Thyroid gland (tissue), 4 donors: ENCODE measurements around the gene CCT2. TPM values are rescaled to one million over a fixed set of nuclear protein-coding genes. Genes with fewer than 3 reads are reported as not detected.

ENCODE experiments used
- DNase-seq, 2 donors: peaks; one replicate each; pipeline ENCODE4 v3.0.0-alpha.2; 2019
- H3K27ac ChIP-seq, 3 donors: fragments of 200-600 bp; sonication (generic); 1 replicate in 2 of 3; 2 replicates in 1 of 3; pipeline ENCODE4 v1.5.1; 2016 to 2019; ENCODE audit warnings: mild to moderate bottlenecking in 1 of 3, moderate library complexity in 1 of 3
- H3K27me3 ChIP-seq: fragments of 200-600 bp; sonication (generic); one replicate; pipeline ENCODE4 v1.5.1; 2019
- H3K36me3 ChIP-seq, 2 donors: fragments of 200-600 bp; sonication (generic); one replicate each; pipeline ENCODE4 v1.5.1; 2016 to 2019
- H3K4me1 ChIP-seq, 2 donors: fragments of 200-600 bp; sonication (generic); one replicate each; pipeline ENCODE4 v1.5.1; 2017 to 2019
- H3K4me3 ChIP-seq, 3 donors: fragments of 200-600 bp; sonication (generic); replicated peaks in 1 of 3; 1 replicate in 2 of 3; 2 replicates in 1 of 3; pipeline ENCODE4 v1.5.1; 2016; ENCODE audit warnings: mild to moderate bottlenecking in 1 of 3
- H3K9me3 ChIP-seq: fragments of 200-600 bp; sonication (generic); one replicate; pipeline ENCODE4 v1.5.1; 2017
- CTCF ChIP-seq, 6 experiments: fragments of 200-600 bp in 3 of 6; fragments of 450-650 bp in 3 of 6; sonication (generic) in 3 of 6; IDR thresholded peaks; one replicate each; pipeline ENCODE4 v1.5.1; 2016 to 2019; ENCODE audit warnings: antibody characterized with exemption in 6 of 6, mild to moderate bottlenecking in 2 of 6, inconsistent platforms in 1 of 6, moderate library complexity in 1 of 6
- POLR2A ChIP-seq, 2 donors: fragments of 450-650 bp; IDR thresholded peaks; one replicate each; pipeline ENCODE4 v1.6.1; 2017; ENCODE audit warnings: antibody characterized with exemption in 2 of 2, mild to moderate bottlenecking in 2 of 2, moderate library complexity in 1 of 2
- WGBS, 2 donors: methylation state at CpG; one replicate each; pipeline ENCODE4 v1.1.5; 2017; 5-methylcytosine and 5-hydroxymethylcytosine counted together
- intact Hi-C: fragments of 100-400 bp; cut with DNase I; formaldehyde crosslinking; loops from one replicate; pipeline ENCODE4 v1.15.1; 2023
- total RNA-seq, 4 donors: library from RNA; depleted of rRNA; stranded (reverse); fragments of >200 nt; gene quantifications; one replicate each; pipeline ENCODE4 v1.2.3, GENCODE V29; 2016

CCT2 gene
- total RNA-seq, 4 donors from 2014 or later, result 90.9 to 174 (median 117) TPM

GRCh38 chr12:69630191-69630590 lies 44.9 kb downstream of the CCT2 start:
- intact Hi-C loops, result no loop called here
- no peak for DNase-seq
- H3K27ac ChIP-seq, result no peak overlapping the region
- no peak overlapping the region for H3K4me3 ChIP-seq
- no peaks in the 10 kb centered on the region for H3K36me3 ChIP-seq
- no peaks in the 10 kb centered on the region for H3K9me3 ChIP-seq
- H3K4me1 ChIP-seq, result no peaks in the 10 kb centered on the region
- H3K27me3 ChIP-seq, result no peaks in the 10 kb centered on the region
- 81 to 83% methylated on average over 6 of the region's 6 CpGs for WGBS, 2 donors
- TF ChIP-seq POLR2A (IDR thresholded peaks at IDR 0.05) (no peak), CTCF (IDR thresholded peaks at IDR 0.05) (no peak)

- no peak for DNase-seq
- Histone ChIP-seq H3K36me3 (no peaks in the 10 kb centered on the region), H3K27me3 (no peaks in the 10 kb centered on the region), H3K9me3 (no peaks in the 10 kb centered on the region), H3K27ac (no peak overlapping the region), H3K4me3 (no peak overlapping the region), H3K4me1 (no peaks in the 10 kb centered on the region)
- 95 to 100% methylated on average over 2 of the region's 2 CpGs for WGBS, 2 donors
- intact Hi-C loops, result no loop called here
- TF ChIP-seq POLR2A (IDR thresholded peaks at IDR 0.05) (no peak), CTCF (IDR thresholded peaks at IDR 0.05) (peak in 1 of 6 experiments; percentile 20)
Measured at GRCh38 chr12:69633061-69633460, 47.8 kb downstream of the CCT2 start.

- Histone ChIP-seq H3K4me3 (no peak overlapping the region), H3K27ac (no peak overlapping the region), H3K36me3 (no peaks in the 10 kb centered on the region), H3K27me3 (no peaks in the 10 kb centered on the region), H3K4me1 (peaks cover 12 to 17% of the 10 kb centered on the region in 2 donors), H3K9me3 (no peaks in the 10 kb centered on the region)
- TF ChIP-seq CTCF (IDR thresholded peaks at IDR 0.05) (peak; percentile 36 to 85 (median 56)), POLR2A (IDR thresholded peaks at IDR 0.05) (no peak)
- 37 to 39% methylated on average over 12 of the region's 12 CpGs for WGBS, 2 donors
- peak; percentile 44 to 63 for DNase-seq
- intact Hi-C loops, result no loop called here
Measured at GRCh38 chr12:69639400-69640016, 54.2 kb downstream of the CCT2 start.

GRCh38 chr12:69641546-69641945 lies 56.3 kb downstream of the CCT2 start:
- intact Hi-C loops, result no loop called here

More at GRCh38 chr12:69641546-69641945, 56.3 kb downstream of the CCT2 start:
- DNase-seq, result peak; percentile 51 to 69
- Histone ChIP-seq H3K4me1 (peaks cover 12 to 17% of the 10 kb centered on the region in 2 donors), H3K27ac (peak overlapping the region; percentile 57 to 79 (median 61)), H3K27me3 (no peaks in the 10 kb centered on the region), H3K36me3 (no peaks in the 10 kb centered on the region), H3K4me3 (no peak overlapping the region), H3K9me3 (no peaks in the 10 kb centered on the region)
- 32 to 59% methylated on average over 7 of the region's 7 CpGs for WGBS, 2 donors
- TF ChIP-seq CTCF (IDR thresholded peaks at IDR 0.05), result no peak
- TF ChIP-seq POLR2A (IDR thresholded peaks at IDR 0.05), result no peak
